H9 (cell line): ENCODE measurements around the gene KRTAP10-6. TPM values are rescaled to one million over a fixed set of nuclear protein-coding genes. Genes with fewer than 3 reads are reported as not detected.

Source experiments
- DNase-seq: peaks from one replicate; pipeline ENCODE4 v3.0.0-alpha.2; 2017
- H2AFZ ChIP-seq: one replicate; pipeline ENCODE4 v1.6.1; 2013; ENCODE audit warnings: mild to moderate bottlenecking, low read length, control low read depth, moderate library complexity
- H2AK5ac ChIP-seq: 2 replicates; pipeline ENCODE4 v1.6.1; 2013; ENCODE audit warnings: low read length, control low read depth, mixed read lengths; ENCODE audit not compliant: insufficient read length
- H2BK120ac ChIP-seq: one replicate; pipeline ENCODE4 v1.6.1; 2013; ENCODE audit warnings: low read depth, mild to moderate bottlenecking, low read length, control low read depth, inconsistent platforms; ENCODE audit not compliant: poor library complexity, severe bottlenecking
- H2BK12ac ChIP-seq: 2 replicates; pipeline ENCODE4 v1.6.1; 2013; ENCODE audit warnings: low read length, control low read depth, mixed read lengths, low read depth; ENCODE audit not compliant: insufficient read length
- H2BK15ac ChIP-seq: 2 replicates; pipeline ENCODE4 v1.6.1; 2013; ENCODE audit warnings: low read depth, low read length, control low read depth
- H2BK20ac ChIP-seq: one replicate; pipeline ENCODE4 v1.6.1; 2013; ENCODE audit warnings: low read depth, mild to moderate bottlenecking, low read length, control low read depth, inconsistent platforms; ENCODE audit not compliant: poor library complexity, severe bottlenecking
- H2BK5ac ChIP-seq: 2 replicates; pipeline ENCODE4 v1.6.1; 2013; ENCODE audit warnings: low read length, control low read depth, mixed read lengths; ENCODE audit not compliant: insufficient read length
- H3K14ac ChIP-seq: 2 replicates; pipeline ENCODE4 v1.6.1; 2013; ENCODE audit warnings: low read length, control low read depth; ENCODE audit not compliant: insufficient read depth
- H3K18ac ChIP-seq: 2 replicates; pipeline ENCODE4 v1.6.1; 2013; ENCODE audit warnings: low read depth, mild to moderate bottlenecking, mixed read lengths, low read length, control low read depth; ENCODE audit not compliant: insufficient read length
- H3K23ac ChIP-seq: 2 replicates; pipeline ENCODE4 v1.6.1; 2013; ENCODE audit warnings: low read length, control low read depth, mixed read lengths, low read depth; ENCODE audit not compliant: insufficient read length
- H3K23me2 ChIP-seq: 2 replicates; pipeline ENCODE4 v1.6.1; 2013; ENCODE audit warnings: low read depth, mild to moderate bottlenecking, mixed read lengths, low read length, control low read depth; ENCODE audit not compliant: insufficient read length, poor library complexity, severe bottlenecking
- H3K27ac ChIP-seq: 2 replicates; pipeline ENCODE4 v1.5.1; 2013; ENCODE audit warnings: low read length, control low read depth, mixed read lengths, low read depth; ENCODE audit not compliant: insufficient read length
- H3K27me3 ChIP-seq: 2 replicates; pipeline ENCODE4 v1.6.1; 2013; ENCODE audit warnings: low read length, control low read depth, inconsistent platforms; ENCODE audit not compliant: insufficient read depth
- H3K4ac ChIP-seq: 2 replicates; pipeline ENCODE4 v1.6.1; 2013; ENCODE audit warnings: low read depth, mild to moderate bottlenecking, control low read depth, inconsistent platforms, low read length, moderate library complexity
- H3K4me1 ChIP-seq: 2 replicates; pipeline ENCODE4 v1.6.1; 2013; ENCODE audit warnings: low read length, control low read depth, inconsistent platforms; ENCODE audit not compliant: insufficient read depth
- H3K4me2 ChIP-seq: 2 replicates; pipeline ENCODE4 v1.6.1; 2013; ENCODE audit warnings: low read length, control low read depth, mixed read lengths; ENCODE audit not compliant: insufficient read length, insufficient read depth
- H3K56ac ChIP-seq: 2 replicates; pipeline ENCODE4 v1.6.1; 2013; ENCODE audit warnings: low read depth, mild to moderate bottlenecking, mixed read lengths, low read length, control low read depth; ENCODE audit not compliant: insufficient read length
- H3K79me1 ChIP-seq: 2 replicates; pipeline ENCODE4 v1.6.1; 2013; ENCODE audit warnings: low read depth, mild to moderate bottlenecking, moderate library complexity, low read length, control low read depth, inconsistent platforms; ENCODE audit not compliant: insufficient read depth, poor library complexity, severe bottlenecking
- H3K79me2 ChIP-seq: 2 replicates; pipeline ENCODE4 v1.6.1; 2013; ENCODE audit warnings: low read length, control low read depth, inconsistent platforms; ENCODE audit not compliant: insufficient read depth
- H3K9ac ChIP-seq: 2 replicates; pipeline ENCODE4 v1.6.1; 2013; ENCODE audit warnings: low read length, control low read depth, mixed read lengths; ENCODE audit not compliant: insufficient read length; ENCODE audit errors: extremely low read depth
- H3K9me3 ChIP-seq: one replicate; pipeline ENCODE4 v1.6.1; 2013; ENCODE audit warnings: low read depth, low read length, inconsistent platforms; ENCODE audit not compliant: control insufficient read depth
- H3T11ph ChIP-seq: one replicate; pipeline ENCODE4 v1.6.1; 2013; ENCODE audit warnings: mild to moderate bottlenecking, low read length, control low read depth, inconsistent platforms
- H4K20me1 ChIP-seq: one replicate; pipeline ENCODE4 v1.6.1; 2013; ENCODE audit not compliant: control insufficient read depth, insufficient read length, insufficient read depth
- H4K5ac ChIP-seq: 2 replicates; pipeline ENCODE4 v1.6.1; 2013; ENCODE audit warnings: low read depth, mild to moderate bottlenecking, mixed read lengths, low read length, control low read depth; ENCODE audit not compliant: insufficient read length
- H4K8ac ChIP-seq: replicated peaks from 2 replicates; pipeline ENCODE4 v1.6.1; 2013; ENCODE audit warnings: low read length, control low read depth, mixed read lengths, low read depth; ENCODE audit not compliant: insufficient read length
- H4K91ac ChIP-seq: 2 replicates; pipeline ENCODE4 v1.6.1; 2013; ENCODE audit warnings: low read depth, mild to moderate bottlenecking, moderate library complexity, mixed read lengths, low read length, control low read depth; ENCODE audit not compliant: insufficient read length
- H3K27ac Mint-ChIP-seq, 3 experiments: 2 replicates in 2 of 3; 3 replicates in 1 of 3; pipeline ENCODE4 v1.8.0; 2020 to 2021; ENCODE audit warnings: mixed read lengths in 3 of 3, mild to moderate bottlenecking in 1 of 3, moderate library complexity in 1 of 3
- H3K27me3 Mint-ChIP-seq: 2 replicates; pipeline ENCODE4 v1.8.0; 2021; ENCODE audit warnings: low read depth, mild to moderate bottlenecking, moderate library complexity, mixed read lengths
- H3K36me3 Mint-ChIP-seq, 3 experiments: 2 replicates in 2 of 3; 3 replicates in 1 of 3; pipeline ENCODE4 v1.8.0; 2020 to 2021; ENCODE audit warnings: low read depth in 3 of 3, mixed read lengths in 3 of 3; ENCODE audit not compliant: insufficient read depth in 1 of 3
- H3K4me1 Mint-ChIP-seq, 2 experiments: 2 replicates each; pipeline ENCODE4 v1.8.0; 2020; ENCODE audit warnings: mixed read lengths in 2 of 2
- H3K4me3 Mint-ChIP-seq, 2 experiments: 2 replicates in 1 of 2; 3 replicates in 1 of 2; pipeline ENCODE4 v1.8.0; 2020 to 2021; ENCODE audit warnings: mild to moderate bottlenecking in 2 of 2, mixed read lengths in 2 of 2, moderate library complexity in 1 of 2
- H3K9me3 Mint-ChIP-seq, 2 experiments: 2 replicates in 1 of 2; 3 replicates in 1 of 2; pipeline ENCODE4 v1.8.0; 2020; ENCODE audit warnings: mild to moderate bottlenecking in 2 of 2, mixed read lengths in 2 of 2, moderate library complexity in 1 of 2
- WGBS: extraction: QIAGEN DNeasy Blood & Tissue Kit; methylation state at CpG from one replicate; pipeline ENCODE4 v1.1.7; 2013; ENCODE audit warnings: missing lambda C conversion rate, low lambda C conversion rate, mixed read lengths; ENCODE audit not compliant: insufficient read length; ENCODE audit errors: extremely low coverage; 5-methylcytosine and 5-hydroxymethylcytosine counted together
- total RNA-seq: library from RNA; stranded (reverse); gene quantifications from 2 replicates; pipeline ENCODE4 v1.2.1, GENCODE V29; 2021
- TF ChIP-seq, protein P1 (sequence below): fragments of 200-600 bp; sonication (generic); conservative IDR thresholded peaks from 3 replicates; pipeline ENCODE4 v1.8.0; 2021; ENCODE audit warnings: antibody characterized with exemption, mild to moderate bottlenecking

KRTAP10-6 gene
- total RNA-seq, 1 experiment from 2014 or later = not detected

DNA sequence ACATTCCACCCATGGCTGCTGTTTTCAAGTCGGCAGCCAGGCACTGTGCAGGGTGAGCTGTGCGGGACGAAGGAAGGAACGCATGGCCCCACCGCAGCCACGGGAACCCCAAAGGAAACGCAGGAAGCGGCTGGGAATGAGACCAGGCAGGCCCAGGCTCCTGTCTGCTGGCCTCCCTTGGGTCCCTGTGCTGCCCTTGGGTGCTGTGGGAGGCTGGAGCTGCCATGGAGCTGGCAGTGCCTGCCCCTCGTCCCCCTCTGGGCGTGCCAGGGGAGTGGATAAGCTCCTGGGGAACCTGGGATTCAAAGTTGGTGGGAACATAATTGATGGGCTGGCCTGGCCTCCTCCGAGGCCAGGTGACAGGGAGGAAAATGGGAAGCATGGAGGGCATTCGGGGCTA, 24.0 kb downstream of the KRTAP10-6 start:
- no peaks in the 10 kb centered on the region for H3K27me3 ChIP-seq
- H4K20me1 ChIP-seq = no peaks in the 10 kb centered on the region
- H3K79me2 ChIP-seq = no peaks in the 10 kb centered on the region
- no peak for DNase-seq
- no peak overlapping the region for H2AFZ ChIP-seq
- no peak overlapping the region for H4K91ac ChIP-seq
- no peak overlapping the region for H2BK12ac ChIP-seq
- no peaks in the 10 kb centered on the region for H3K23me2 ChIP-seq
- H2BK120ac ChIP-seq = no peak overlapping the region
- no peak overlapping the region for H3K56ac ChIP-seq
- peaks cover 16% of the 10 kb centered on the region for H3K27me3 Mint-ChIP-seq
- no peaks in the 10 kb centered on the region for H3K4me1 ChIP-seq
- no peak overlapping the region for H3K14ac ChIP-seq
- no peak overlapping the region for H3T11ph ChIP-seq
- WGBS = no CpG with 5 or more reads among the region's 12 CpGs
- TF ChIP-seq, protein P1, sequence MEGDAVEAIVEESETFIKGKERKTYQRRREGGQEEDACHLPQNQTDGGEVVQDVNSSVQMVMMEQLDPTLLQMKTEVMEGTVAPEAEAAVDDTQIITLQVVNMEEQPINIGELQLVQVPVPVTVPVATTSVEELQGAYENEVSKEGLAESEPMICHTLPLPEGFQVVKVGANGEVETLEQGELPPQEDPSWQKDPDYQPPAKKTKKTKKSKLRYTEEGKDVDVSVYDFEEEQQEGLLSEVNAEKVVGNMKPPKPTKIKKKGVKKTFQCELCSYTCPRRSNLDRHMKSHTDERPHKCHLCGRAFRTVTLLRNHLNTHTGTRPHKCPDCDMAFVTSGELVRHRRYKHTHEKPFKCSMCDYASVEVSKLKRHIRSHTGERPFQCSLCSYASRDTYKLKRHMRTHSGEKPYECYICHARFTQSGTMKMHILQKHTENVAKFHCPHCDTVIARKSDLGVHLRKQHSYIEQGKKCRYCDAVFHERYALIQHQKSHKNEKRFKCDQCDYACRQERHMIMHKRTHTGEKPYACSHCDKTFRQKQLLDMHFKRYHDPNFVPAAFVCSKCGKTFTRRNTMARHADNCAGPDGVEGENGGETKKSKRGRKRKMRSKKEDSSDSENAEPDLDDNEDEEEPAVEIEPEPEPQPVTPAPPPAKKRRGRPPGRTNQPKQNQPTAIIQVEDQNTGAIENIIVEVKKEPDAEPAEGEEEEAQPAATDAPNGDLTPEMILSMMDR = no peak
- H3K4me2 ChIP-seq = no peak overlapping the region
- no peak overlapping the region for H2BK5ac ChIP-seq
- no peak overlapping the region for H4K5ac ChIP-seq
- no peak overlapping the region for H3K4me3 Mint-ChIP-seq
- H3K27ac ChIP-seq = no peak overlapping the region
- peaks cover 3 to 22% (median 3%) of the 10 kb centered on the region in 3 experiments; a peak in 5 of 7 replicates for H3K36me3 Mint-ChIP-seq
- no peaks in the 10 kb centered on the region for H3K79me1 ChIP-seq
- no peak overlapping the region for H2AK5ac ChIP-seq
- H3K9me3 Mint-ChIP-seq = peaks cover 19 to 20% of the 10 kb centered on the region in 2 experiments
- H4K8ac ChIP-seq = no peak overlapping the region
- H3K4me1 Mint-ChIP-seq = no peaks in the 10 kb centered on the region
- no peak overlapping the region for H3K27ac Mint-ChIP-seq
- no peak overlapping the region for H3K18ac ChIP-seq
- no peak overlapping the region for H2BK15ac ChIP-seq
- no peak overlapping the region for H3K9ac ChIP-seq
- H3K23ac ChIP-seq = no peak overlapping the region
- H2BK20ac ChIP-seq = no peak overlapping the region
- H3K9me3 ChIP-seq = no peaks in the 10 kb centered on the region
- no peak overlapping the region for H3K4ac ChIP-seq
